ENCODE data around the gene PNMA1.

Gene PNMA1

GRCh38 chr14:73750531-73750901 lies 36.3 kb upstream of the PNMA1 start:
- no peak for DNase-seq (ENCODE audit: low read depth)

GRCh38 chr14:73749706-73750530 lies 35.7 kb upstream of the PNMA1 start:
- no peak for DNase-seq (ENCODE audit: low read depth)

GRCh38 chr14:73748858-73749357 lies 34.7 kb upstream of the PNMA1 start:
- DNase-seq (ENCODE audit: low read depth): no peak

- no peak for DNase-seq (ENCODE audit: low read depth)
These were observed 33.4 kb upstream of the PNMA1 start for GRCh38 chr14:73747379-73748211.

- no peak for DNase-seq (ENCODE audit: low read depth)
These were observed 32.6 kb upstream of the PNMA1 start for GRCh38 chr14:73746520-73747378.

GRCh38 chr14:73745571-73746519 lies 31.7 kb upstream of the PNMA1 start:
- DNase-seq (ENCODE audit: low read depth): no peak

- DNase-seq (ENCODE audit: low read depth): no peak
These were observed 30.8 kb upstream of the PNMA1 start for GRCh38 chr14:73744874-73745529.

GRCh38 chr14:73744175-73744867 lies 30.1 kb upstream of the PNMA1 start:
- no peak for DNase-seq (ENCODE audit: low read depth)

GRCh38 chr14:73743431-73743931 lies 29.3 kb upstream of the PNMA1 start:
- no peak for DNase-seq (ENCODE audit: low read depth)

- no peak for DNase-seq (ENCODE audit: low read depth)
These were observed 28.5 kb upstream of the PNMA1 start for GRCh38 chr14:73742520-73743238.

- DNase-seq (ENCODE audit: low read depth): no peak
These were observed 27.8 kb upstream of the PNMA1 start for GRCh38 chr14:73741876-73742519.

- no peak for DNase-seq (ENCODE audit: low read depth)
These were observed 27.2 kb upstream of the PNMA1 start for GRCh38 chr14:73741386-73741875.

GRCh38 chr14:73740618-73741326 lies 26.6 kb upstream of the PNMA1 start:
- no peak for DNase-seq (ENCODE audit: low read depth)

- no peak for DNase-seq (ENCODE audit: low read depth)
These were observed 25.9 kb upstream of the PNMA1 start for GRCh38 chr14:73739899-73740617.

- no peak for DNase-seq (ENCODE audit: low read depth)
These were observed 25.2 kb upstream of the PNMA1 start for GRCh38 chr14:73739174-73739898.

- no peak for DNase-seq (ENCODE audit: low read depth)
These were observed 24.5 kb upstream of the PNMA1 start for GRCh38 chr14:73738518-73739173.
